G401.6 (cell line): ENCODE data around the gene GPATCH1.
"Not testable (repeated sequence)": the region's sequence is repeated elsewhere in the genome, so short reads cannot be mapped to it uniquely, and the experiment has no call there.

ENCODE experiments used
- FAIRE-seq: peaks from 2 replicates; lab custom pipeline; 2012; peaks lifted over from hg19 to GRCh38; lab: Jason Lieb, UNC

Gene GPATCH1, protein sequence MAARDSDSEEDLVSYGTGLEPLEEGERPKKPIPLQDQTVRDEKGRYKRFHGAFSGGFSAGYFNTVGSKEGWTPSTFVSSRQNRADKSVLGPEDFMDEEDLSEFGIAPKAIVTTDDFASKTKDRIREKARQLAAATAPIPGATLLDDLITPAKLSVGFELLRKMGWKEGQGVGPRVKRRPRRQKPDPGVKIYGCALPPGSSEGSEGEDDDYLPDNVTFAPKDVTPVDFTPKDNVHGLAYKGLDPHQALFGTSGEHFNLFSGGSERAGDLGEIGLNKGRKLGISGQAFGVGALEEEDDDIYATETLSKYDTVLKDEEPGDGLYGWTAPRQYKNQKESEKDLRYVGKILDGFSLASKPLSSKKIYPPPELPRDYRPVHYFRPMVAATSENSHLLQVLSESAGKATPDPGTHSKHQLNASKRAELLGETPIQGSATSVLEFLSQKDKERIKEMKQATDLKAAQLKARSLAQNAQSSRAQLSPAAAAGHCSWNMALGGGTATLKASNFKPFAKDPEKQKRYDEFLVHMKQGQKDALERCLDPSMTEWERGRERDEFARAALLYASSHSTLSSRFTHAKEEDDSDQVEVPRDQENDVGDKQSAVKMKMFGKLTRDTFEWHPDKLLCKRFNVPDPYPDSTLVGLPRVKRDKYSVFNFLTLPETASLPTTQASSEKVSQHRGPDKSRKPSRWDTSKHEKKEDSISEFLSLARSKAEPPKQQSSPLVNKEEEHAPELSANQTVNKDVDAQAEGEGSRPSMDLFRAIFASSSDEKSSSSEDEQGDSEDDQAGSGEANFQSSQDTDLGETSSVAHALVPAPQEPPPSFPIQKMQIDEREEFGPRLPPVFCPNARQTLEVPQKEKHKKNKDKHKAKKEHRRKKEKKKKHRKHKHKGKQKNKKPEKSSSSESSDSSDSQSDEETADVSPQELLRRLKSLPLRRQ

GRCh38 chr19:33080761-33081681 lies at the start of gene GPATCH1:
TSS of gene GPATCH1 (plus strand) at chr19:33081181. CDS start at chr19:33081194, 13 bp downstream.
- FAIRE-seq, result peak; percentile 19

DNA sequence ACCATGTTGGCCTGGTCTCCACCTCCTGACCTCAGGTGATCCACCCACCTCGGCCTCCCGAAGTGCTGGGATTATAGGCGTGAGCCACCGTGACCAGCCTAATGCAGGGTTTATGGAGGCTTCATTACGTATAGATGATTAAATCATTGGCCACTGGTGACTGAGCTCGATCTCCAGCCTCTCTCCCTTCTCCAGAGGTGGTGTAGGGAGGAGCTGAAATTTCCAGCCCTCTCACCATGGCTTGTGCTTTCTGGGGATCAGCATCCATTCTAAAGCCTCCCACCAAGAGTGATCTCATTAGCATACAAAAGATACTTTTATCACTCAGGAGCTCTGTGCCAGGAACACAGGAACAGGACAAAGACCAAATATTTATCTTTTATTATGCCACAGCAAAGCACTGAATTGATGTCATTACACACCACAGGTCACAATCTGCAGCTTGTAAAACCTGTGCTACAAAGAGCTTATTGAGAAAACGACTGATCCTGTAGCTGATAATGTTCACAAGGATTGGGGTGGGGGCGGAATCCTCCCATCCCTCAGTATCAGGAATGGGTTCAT lies 48.7 kb upstream of the GPATCH1 start:
- FAIRE-seq, result no peak

DNA sequence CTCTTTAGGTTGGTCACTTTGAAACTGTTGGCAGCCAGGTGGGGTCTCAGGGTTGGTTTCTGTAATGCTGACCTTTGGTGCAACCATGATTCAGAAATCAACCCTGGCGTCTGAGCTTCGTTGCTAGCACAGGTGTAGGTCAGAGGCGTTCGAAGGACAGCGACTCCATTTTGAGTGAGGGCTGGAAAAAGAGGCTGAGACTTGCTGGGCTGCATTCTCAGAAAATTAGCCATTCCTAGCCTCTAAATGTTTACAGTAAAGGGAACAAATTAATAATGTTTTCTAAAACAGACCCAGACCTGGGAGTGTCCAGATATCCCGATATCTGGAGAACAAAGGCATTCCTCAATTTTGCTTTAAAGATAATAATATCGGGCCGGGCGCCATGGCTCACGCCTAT lies 45.5 kb upstream of the GPATCH1 start:
- no peak for FAIRE-seq

DNA sequence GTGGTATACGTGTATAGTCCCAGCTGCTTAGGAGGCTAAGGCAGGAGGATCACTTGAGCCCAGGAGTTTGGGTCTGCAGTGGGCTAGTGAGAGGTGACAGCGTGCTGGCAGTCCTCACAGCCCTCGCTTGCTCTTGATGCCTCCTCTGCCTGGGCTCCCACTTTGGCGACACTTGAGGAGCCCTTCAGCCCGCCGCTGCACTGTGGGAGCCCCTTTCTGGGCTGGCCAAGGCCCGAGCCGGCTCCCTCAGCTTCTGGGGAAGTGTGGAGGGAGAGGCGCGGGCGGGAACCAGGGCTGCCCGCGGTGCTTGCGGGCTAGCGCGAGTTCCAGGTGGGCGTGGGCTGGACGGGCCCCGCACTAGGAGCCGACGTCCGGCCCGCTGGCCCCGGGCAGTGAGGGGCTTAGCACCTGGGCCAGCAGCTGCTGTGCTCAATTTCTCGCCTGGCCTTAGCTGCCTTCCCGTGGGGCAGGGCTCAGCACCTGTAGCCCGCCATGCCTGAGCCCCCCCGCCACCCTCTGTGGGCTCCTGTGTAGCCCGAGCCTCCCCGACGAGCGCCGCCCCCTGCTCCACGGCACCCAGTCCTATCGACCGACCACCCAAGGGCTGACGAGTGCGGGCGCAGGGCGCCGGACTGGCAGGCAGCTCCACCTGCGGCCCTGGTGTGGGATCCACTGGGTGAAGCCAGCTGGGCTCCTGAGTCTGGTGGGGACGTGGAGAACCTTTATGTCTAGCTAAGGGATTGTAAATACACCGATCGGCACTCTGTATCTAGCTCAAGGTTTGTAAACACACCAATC lies 44.4 kb upstream of the GPATCH1 start:
- FAIRE-seq, result not testable (repeated sequence)

DNA sequence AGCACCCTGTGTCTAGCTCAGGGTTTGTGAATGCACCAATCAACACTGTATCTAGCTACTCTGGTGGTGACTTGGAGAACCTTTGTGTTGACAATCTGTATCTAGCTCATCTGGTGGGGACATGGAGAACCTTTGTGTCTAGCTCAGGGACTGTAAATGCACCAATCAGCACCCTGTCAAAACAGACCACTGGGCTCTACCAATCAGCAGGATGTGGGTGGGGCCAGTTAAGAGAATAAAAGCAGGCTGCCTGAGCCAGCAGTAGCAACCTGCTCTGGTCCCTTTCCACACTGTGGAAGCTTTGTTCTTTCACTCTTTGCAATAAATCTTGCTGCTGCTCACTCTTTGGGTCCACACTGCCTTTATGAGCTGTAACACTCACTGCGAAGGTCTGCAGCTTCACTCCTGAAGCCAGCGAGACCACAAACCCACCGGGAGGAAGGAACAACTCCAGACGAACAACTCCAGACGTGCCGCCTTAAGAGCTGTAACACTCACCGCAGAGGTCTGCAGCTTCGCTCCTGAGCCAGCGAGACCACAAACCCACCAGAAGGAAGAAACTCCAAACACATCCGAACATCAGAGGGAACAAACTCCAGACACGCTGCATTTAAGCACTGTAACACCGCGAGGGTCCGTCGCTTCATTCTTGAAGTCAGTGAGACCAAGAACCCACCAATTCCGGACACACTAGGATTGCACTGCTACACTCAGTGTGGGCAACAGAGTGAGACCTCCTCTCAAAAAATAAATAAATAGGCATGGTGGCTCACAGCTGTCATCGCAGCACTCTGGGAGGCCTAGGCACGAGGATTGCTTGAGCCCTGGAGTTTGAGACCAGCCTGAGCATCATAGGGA lies 43.6 kb upstream of the GPATCH1 start:
- not testable (repeated sequence) for FAIRE-seq

GRCh38 chr19:33039108-33039599 lies 41.8 kb upstream of the GPATCH1 start:
- FAIRE-seq, result no peak

DNA sequence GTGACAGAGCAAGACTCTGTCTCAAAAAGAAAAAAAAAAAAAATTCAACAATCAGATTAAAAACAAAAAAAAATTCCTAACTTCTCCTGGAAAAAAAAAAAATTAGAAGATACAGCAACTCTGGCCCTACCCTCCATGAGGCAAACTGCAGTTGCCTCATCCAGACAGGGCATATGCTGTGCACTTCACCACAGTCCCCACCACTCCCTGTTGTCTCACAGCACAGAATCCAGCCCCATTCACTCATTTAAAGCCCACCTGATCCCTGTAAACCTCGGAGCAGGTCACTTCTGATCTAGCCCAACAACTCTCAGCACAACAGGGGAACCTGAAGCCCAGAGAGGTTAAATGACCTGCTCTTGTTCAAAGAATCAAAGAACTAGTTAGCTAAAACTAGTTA lies 41.2 kb upstream of the GPATCH1 start:
- FAIRE-seq, result no peak

DNA sequence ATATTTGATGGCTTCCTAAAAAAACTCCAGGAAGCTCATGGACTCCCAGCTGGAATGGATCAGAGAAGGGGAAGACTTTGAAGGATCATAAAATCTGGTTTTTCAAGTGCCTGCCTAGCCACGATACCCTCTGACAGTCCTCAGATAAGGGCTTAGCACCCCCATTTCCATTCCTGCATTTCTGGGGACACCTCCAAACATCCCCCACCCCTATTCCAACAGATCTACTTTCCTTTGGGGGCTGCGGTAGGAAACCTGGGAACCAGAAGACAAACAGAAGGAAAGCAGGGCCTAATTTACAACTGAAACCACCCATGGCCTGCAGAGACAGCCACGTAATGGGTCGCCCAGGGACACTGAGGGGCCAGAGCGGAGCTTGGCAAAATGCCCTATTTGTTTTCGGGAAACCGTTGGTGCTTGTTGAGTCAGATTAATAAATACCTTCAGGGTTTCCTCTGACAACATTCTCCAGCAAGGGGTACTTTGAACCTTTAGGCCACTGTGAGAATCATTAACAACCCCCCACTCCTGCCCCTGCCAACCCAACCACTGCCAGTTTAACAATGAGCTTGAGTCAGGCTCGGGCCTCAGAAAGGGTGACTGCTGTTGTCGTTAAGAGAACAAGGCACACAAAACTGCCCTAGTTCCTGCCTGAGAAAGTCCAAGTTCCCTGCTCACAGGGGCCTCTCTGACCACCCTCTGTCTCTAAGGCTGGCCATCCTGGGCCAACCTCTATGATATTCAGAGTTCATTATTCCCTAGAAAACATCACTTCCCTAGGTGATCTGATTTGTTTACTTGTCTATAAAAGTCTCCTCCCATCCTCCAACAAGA lies 39.8 kb upstream of the GPATCH1 start:
- FAIRE-seq, result no peak

GRCh38 chr19:33041828-33042160 lies 39.2 kb upstream of the GPATCH1 start:
- FAIRE-seq, result not testable (repeated sequence)

- FAIRE-seq, result no peak
Observed at GRCh38 chr19:33047422-33047821, 33.6 kb upstream of the GPATCH1 start.

DNA sequence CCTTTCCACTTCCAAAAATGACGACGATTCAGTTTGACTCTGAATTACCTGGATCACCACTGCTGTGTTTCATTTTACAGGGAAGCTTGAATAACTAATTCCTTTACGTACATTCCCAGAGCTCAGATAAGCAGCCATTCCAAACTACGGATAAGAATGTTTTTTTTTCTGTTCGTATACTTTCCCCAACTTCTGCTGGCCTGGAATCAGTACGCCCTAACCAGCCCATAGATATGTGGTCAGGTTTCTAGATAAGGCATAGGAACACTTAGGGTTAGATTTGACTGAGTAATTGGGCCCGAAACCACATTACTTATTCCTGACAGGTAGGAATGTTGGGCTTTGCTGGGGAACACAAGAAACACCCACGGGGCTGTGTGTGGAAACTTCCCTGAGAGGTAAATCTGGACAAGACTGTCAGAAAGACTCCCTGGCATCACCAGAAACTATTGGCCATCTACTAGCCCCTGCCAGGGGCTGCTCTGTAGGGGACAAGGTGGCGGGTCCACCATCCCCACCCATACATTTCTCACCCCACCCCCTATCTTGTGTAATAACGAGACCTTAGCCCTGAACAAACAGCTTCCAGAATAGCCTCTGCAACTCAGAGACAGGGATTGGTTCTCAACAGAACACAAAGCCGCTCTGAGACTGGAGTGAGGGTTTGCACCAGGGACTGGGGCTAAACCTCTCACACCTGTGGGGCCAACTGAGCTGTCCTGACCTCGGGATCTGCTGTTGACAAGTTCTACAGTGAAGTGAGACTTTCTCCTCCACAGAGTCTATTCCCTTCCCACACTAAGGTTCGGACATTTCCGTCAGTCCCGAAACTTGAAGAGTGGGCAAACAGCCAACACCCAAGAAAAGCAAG lies 31.9 kb upstream of the GPATCH1 start:
- FAIRE-seq, result no peak

DNA sequence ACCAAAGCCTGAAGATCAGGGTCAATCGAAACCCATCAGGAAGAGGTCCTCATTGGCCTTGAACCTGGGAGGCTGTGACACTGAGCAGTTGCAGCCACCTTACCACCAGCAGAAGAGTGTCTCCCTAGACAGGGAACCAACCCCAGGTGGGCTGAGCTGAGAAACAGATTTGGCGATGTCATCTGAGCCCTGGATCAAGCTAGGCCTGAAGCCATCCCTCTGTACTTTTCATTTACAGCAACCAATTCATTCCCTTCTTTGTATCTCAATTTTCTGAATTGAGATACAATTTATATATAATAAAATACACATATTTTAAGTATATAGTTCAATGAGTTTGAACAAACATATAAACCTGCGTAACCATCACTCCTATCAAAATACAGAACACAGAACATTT lies 30.9 kb upstream of the GPATCH1 start:
- no peak for FAIRE-seq

DNA sequence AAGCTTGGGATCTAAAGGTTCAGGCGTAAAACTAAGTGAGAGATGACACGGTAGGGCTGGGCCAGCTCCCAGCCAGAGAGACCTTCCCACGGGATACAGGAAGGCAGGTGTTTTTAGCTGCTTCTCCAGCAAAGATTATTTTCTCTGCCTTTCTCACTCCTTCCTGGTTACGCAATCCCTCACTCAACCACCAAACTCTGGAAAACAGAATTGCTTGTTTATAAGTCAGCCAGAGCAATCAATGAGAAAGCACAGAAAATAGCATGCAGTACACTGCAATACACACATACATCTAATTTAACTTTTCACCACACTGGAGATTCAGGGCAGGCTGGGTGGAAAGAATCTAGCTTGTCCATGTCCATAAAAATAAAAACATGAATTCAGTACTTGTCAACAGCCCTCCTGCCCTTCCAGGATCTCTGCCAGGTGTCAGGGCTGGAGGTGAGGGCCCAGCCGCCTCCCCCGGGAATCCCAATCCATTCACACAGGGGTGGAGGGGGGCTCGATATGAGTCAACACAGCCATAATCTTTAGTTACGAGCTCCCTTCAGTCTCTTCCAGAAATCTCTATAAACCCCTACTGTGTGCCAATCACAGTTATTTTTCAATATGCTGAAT lies 28.5 kb upstream of the GPATCH1 start:
- no peak for FAIRE-seq

GRCh38 chr19:33054623-33055022 lies 26.4 kb upstream of the GPATCH1 start:
- no peak for FAIRE-seq

DNA sequence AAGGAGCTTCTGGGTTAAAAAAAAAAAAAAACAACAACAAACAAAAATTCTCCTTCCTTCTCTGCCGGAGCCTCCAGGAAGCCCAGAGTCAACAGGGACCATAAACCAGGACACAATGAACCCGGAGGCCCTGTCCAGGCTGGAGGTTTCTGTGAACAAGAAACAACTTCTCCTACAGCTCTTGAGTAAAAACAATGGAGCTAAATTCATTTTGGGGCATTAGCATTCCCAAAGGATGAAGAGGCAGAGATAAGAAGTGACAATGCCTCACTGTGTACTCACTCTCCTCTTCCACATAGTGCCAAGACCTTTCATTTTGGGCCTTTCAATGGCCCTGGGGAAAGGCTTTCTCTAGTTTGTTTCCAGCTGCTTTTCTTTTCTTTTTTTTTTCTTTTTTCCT lies 25.3 kb upstream of the GPATCH1 start:
- no peak for FAIRE-seq

DNA sequence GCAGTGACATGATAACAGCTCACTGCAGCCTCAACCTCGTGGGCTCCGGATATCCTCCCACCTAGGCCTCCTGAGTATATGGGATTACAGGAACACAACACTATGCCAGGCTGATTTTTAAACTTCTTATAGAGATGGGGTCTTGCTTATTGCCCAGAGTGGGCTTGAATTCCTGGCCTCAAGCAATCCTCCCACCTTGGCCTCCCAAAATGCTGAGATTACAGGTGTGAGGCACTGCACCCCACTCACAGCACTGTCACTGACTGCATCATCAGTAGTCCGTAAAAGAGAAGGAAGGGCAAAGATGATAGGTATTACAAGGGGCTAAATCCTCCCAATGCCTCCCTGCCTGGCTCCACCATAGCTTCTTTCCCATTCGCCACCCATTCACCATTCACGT lies 20.4 kb upstream of the GPATCH1 start:
- FAIRE-seq, result no peak

GRCh38 chr19:33062902-33063301 lies 18.1 kb upstream of the GPATCH1 start:
- FAIRE-seq, result no peak

GRCh38 chr19:33063356-33063752 lies 17.6 kb upstream of the GPATCH1 start:
- FAIRE-seq, result no peak
